Fibroblast of peridontal ligament (primary cell): ENCODE measurements around the gene JAM2.
"Not testable (repeated sequence)": the region's sequence is repeated elsewhere in the genome, so short reads cannot be mapped to it uniquely, and the experiment has no call there.

Experiments used
- DNase-seq: peaks from one replicate; pipeline ENCODE4 v3.0.0-alpha.2; 2010; ENCODE audit errors: extremely low read depth

JAM2 gene

GRCh38 chr21:25638660-25639550, at the start of gene JAM2:
Gene JAM2, plus strand, starts transcription at chr21:25639258. Its CDS starts 564 bp downstream, at chr21:25639822.
- DNase-seq: peak; percentile 21

- no peak for DNase-seq
These were observed 49.2 kb upstream of the JAM2 start for GRCh38 chr21:25589887-25590286.

GRCh38 chr21:25607151-25608043, 31.7 kb upstream of the JAM2 start, which contains the start of gene MRPL39:
Gene MRPL39, minus strand, starts transcription at chr21:25607481. Its CDS starts 6 bp downstream, at chr21:25607475.
- DNase-seq: peak; percentile 83

- peak; percentile 83 for DNase-seq
These were observed 30.9 kb upstream of the JAM2 start for GRCh38 chr21:25608044-25608737.

- no peak for DNase-seq
These were observed 24.6 kb upstream of the JAM2 start for GRCh38 chr21:25614441-25614840.

GRCh38 chr21:25615880-25616279, 23.2 kb upstream of the JAM2 start:
- DNase-seq: no peak

- no peak for DNase-seq
These were observed 19.9 kb upstream of the JAM2 start for GRCh38 chr21:25619198-25619597.

GRCh38 chr21:25624511-25624910, 14.5 kb upstream of the JAM2 start:
- no peak for DNase-seq

GRCh38 chr21:25625036-25625435, 14.0 kb upstream of the JAM2 start:
- peak; percentile 38 for DNase-seq

- DNase-seq: not testable (repeated sequence)
These were observed 13.1 kb upstream of the JAM2 start for GRCh38 chr21:25625776-25626555.

GRCh38 chr21:25626757-25627156, 12.3 kb upstream of the JAM2 start:
- no peak for DNase-seq

- no peak for DNase-seq
These were observed 6.8 kb upstream of the JAM2 start for GRCh38 chr21:25632296-25632695.

- no peak for DNase-seq
These were observed 3.7 kb upstream of the JAM2 start for GRCh38 chr21:25635310-25635709.

- no peak for DNase-seq
These were observed 2.3 kb upstream of the JAM2 start for GRCh38 chr21:25636727-25637126.

- DNase-seq: no peak
These were observed 1.0 kb upstream of the JAM2 start for GRCh38 chr21:25637851-25638659.

GRCh38 chr21:25639551-25640201, 618 bp downstream of the JAM2 start:
- no peak for DNase-seq

GRCh38 chr21:25640202-25640942, 1.3 kb downstream of the JAM2 start:
- no peak for DNase-seq

- peak; percentile 47 for DNase-seq
These were observed 1.9 kb downstream of the JAM2 start for GRCh38 chr21:25640943-25641292.

GRCh38 chr21:25643486-25643885, 4.4 kb downstream of the JAM2 start:
- DNase-seq: no peak
